H1 (cell line): Measurements from ENCODE around the gene WDR27. TPM values are rescaled to one million over a fixed set of nuclear protein-coding genes. Genes with fewer than 3 reads are reported as not detected.

Experiments
- CTCF ChIA-PET: fragments of 300-600 bp; sonication (Branson Sonifier 250); formaldehyde crosslinking; loops from one replicate; lab custom pipeline; 2021; ENCODE audit not compliant: partially characterized antibody; lab: Charles Lee
- POLR2A ChIA-PET: fragments of 300-600 bp; sonication (Branson Sonifier 250); formaldehyde crosslinking; loops from one replicate; lab custom pipeline; 2021; ENCODE audit warnings: inconsistent platforms; ENCODE audit not compliant: partially characterized antibody; lab: Charles Lee
- DNase-seq, 2 experiments: peaks; one replicate each; pipeline versions ENCODE4 v3.0.0 to v3.0.0-alpha.2; 2010 to 2022; ENCODE audit warnings: low spot score in 2 of 2, low read depth in 1 of 2, mixed read lengths in 1 of 2
- FAIRE-seq: peaks from 2 replicates; lab custom pipeline; 2011; peaks lifted over from hg19 to GRCh38; lab: Jason Lieb, UNC
- H2AFZ ChIP-seq: 2 replicates; pipeline ENCODE4 v1.8.1; 2012; ENCODE audit warnings: low read length, inconsistent platforms
- H2AK5ac ChIP-seq: 2 replicates; pipeline ENCODE4 v1.6.1; 2013; ENCODE audit warnings: low read depth, low read length
- H2BK120ac ChIP-seq: replicated peaks from 2 replicates; pipeline ENCODE3; 2013; ENCODE audit warnings: low read depth, low read length, inconsistent platforms
- H2BK12ac ChIP-seq: 2 replicates; pipeline ENCODE4 v1.6.1; 2013; ENCODE audit warnings: low read depth, low read length
- H2BK15ac ChIP-seq: 2 replicates; pipeline ENCODE4 v1.6.1; 2013; ENCODE audit warnings: low read length
- H2BK20ac ChIP-seq: 2 replicates; pipeline ENCODE4 v1.6.1; 2013; ENCODE audit warnings: low read length
- H2BK5ac ChIP-seq: 2 replicates; pipeline ENCODE4 v1.6.1; 2013; ENCODE audit warnings: low read depth, low read length
- H3K14ac ChIP-seq: 2 replicates; pipeline ENCODE4 v1.6.1; 2013; ENCODE audit warnings: inconsistent platforms; ENCODE audit not compliant: insufficient read length
- H3K18ac ChIP-seq: 2 replicates; pipeline ENCODE4 v1.6.1; 2013; ENCODE audit warnings: low read length; ENCODE audit errors: extremely low read depth
- H3K23ac ChIP-seq: 2 replicates; pipeline ENCODE4 v1.6.1; 2013; ENCODE audit warnings: inconsistent platforms; ENCODE audit not compliant: insufficient read length
- H3K23me2 ChIP-seq: 2 replicates; pipeline ENCODE4 v1.6.1; 2013; ENCODE audit warnings: low read depth, low read length
- H3K27ac ChIP-seq: 2 replicates; pipeline ENCODE4 v1.6.1; 2011; ENCODE audit warnings: low read depth, low read length, inconsistent platforms
- H3K27me3 ChIP-seq, 4 experiments: replicated peaks in 1 of 4; 1 replicate in 1 of 4; 2 replicates in 3 of 4; pipeline versions ENCODE4 v1.6.1 to v1.8.1; 2011 to 2013; ENCODE audit warnings: low read length in 3 of 4, mild to moderate bottlenecking in 3 of 4, inconsistent platforms in 2 of 4, mixed read lengths in 2 of 4, moderate library complexity in 1 of 4; ENCODE audit not compliant: control insufficient read depth in 3 of 4, insufficient read depth in 3 of 4; ENCODE audit errors: extremely low read depth in 1 of 4
- H3K36me3 ChIP-seq, 4 experiments: 2 replicates each; pipeline versions ENCODE4 v1.6.1 to v1.8.1; 2011 to 2013; ENCODE audit warnings: mild to moderate bottlenecking in 4 of 4, low read length in 3 of 4, moderate library complexity in 2 of 4, control low read depth in 1 of 4, inconsistent platforms in 1 of 4; ENCODE audit not compliant: insufficient read depth in 4 of 4, control insufficient read depth in 2 of 4
- H3K4ac ChIP-seq: replicated peaks from 2 replicates; pipeline ENCODE3; 2013; ENCODE audit warnings: low read length, low read depth, mixed read lengths, inconsistent platforms; ENCODE audit not compliant: insufficient read length
- H3K4me1 ChIP-seq, 4 experiments: replicated peaks in 1 of 4; 1 replicate in 1 of 4; 2 replicates in 3 of 4; pipeline versions ENCODE4 v1.6.1 to v1.8.1; 2011 to 2013; ENCODE audit warnings: low read length in 3 of 4, inconsistent platforms in 2 of 4, mixed read lengths in 1 of 4; ENCODE audit not compliant: insufficient read depth in 4 of 4, control insufficient read depth in 3 of 4
- H3K4me2 ChIP-seq, 2 experiments: 2 replicates each; pipeline versions ENCODE4 v1.6.1 to v1.8.1; 2011 to 2013; ENCODE audit warnings: low read depth in 2 of 2, low read length in 2 of 2, control low read depth in 1 of 2, inconsistent platforms in 1 of 2, mild to moderate bottlenecking in 1 of 2; ENCODE audit not compliant: insufficient read depth in 1 of 2
- H3K4me3 ChIP-seq, 4 experiments: fragments of 200-600, 300-600 bp in 1 of 4; sonication (generic), shearing (Covaris generic), sonication (Bioruptor Twin) in 1 of 4; 2 replicates each; pipeline versions ENCODE4 v1.5.1 to v1.8.1; 2011 to 2016; ENCODE audit warnings: low read length in 4 of 4, low read depth in 3 of 4, control low read depth in 2 of 4, inconsistent platforms in 2 of 4, mild to moderate bottlenecking in 2 of 4, mixed read lengths in 1 of 4, moderate library complexity in 1 of 4; ENCODE audit not compliant: insufficient read depth in 2 of 4; ENCODE audit errors: extremely low read depth in 1 of 4
- H3K56ac ChIP-seq: replicated peaks from 2 replicates; pipeline ENCODE3; 2013; ENCODE audit warnings: low read depth, mild to moderate bottlenecking, mixed read lengths, low read length, inconsistent platforms; ENCODE audit not compliant: insufficient read length
- H3K79me1 ChIP-seq: 2 replicates; pipeline ENCODE4 v1.6.1; 2013; ENCODE audit warnings: low read depth, low read length, control low read depth
- H3K79me2 ChIP-seq, 2 experiments: 2 replicates each; pipeline versions ENCODE4 v1.6.1 to v1.8.1; 2012 to 2013; ENCODE audit warnings: low read length in 2 of 2, mild to moderate bottlenecking in 2 of 2, inconsistent platforms in 1 of 2; ENCODE audit not compliant: insufficient read depth in 2 of 2, control insufficient read depth in 1 of 2
- H3K9ac ChIP-seq, 4 experiments: replicated peaks in 1 of 4; 1 replicate in 1 of 4; 2 replicates in 3 of 4; pipeline versions ENCODE4 v1.6.1 to v1.8.1; 2011 to 2013; ENCODE audit warnings: low read depth in 3 of 4, low read length in 3 of 4, control low read depth in 2 of 4, mild to moderate bottlenecking in 2 of 4, moderate library complexity in 2 of 4, inconsistent platforms in 1 of 4; ENCODE audit errors: extremely low read depth in 1 of 4
- H3K9me3 ChIP-seq, 2 experiments: 2 replicates each; pipeline versions ENCODE4 v1.6.1 to v1.8.1; 2012 to 2013; ENCODE audit warnings: mild to moderate bottlenecking in 2 of 2, moderate library complexity in 2 of 2, control low read depth in 1 of 2, inconsistent platforms in 1 of 2, low read depth in 1 of 2, low read length in 1 of 2, mixed read lengths in 1 of 2; ENCODE audit not compliant: insufficient read depth in 2 of 2
- H4K20me1 ChIP-seq, 2 experiments: replicated peaks in 1 of 2; 2 replicates each; pipeline versions ENCODE3 to v1.8.1; 2011 to 2013; ENCODE audit warnings: inconsistent platforms in 2 of 2, low read length in 2 of 2, mild to moderate bottlenecking in 1 of 2; ENCODE audit not compliant: insufficient read depth in 2 of 2, control insufficient read depth in 1 of 2
- H4K5ac ChIP-seq: 2 replicates; pipeline ENCODE4 v1.6.1; 2013; ENCODE audit warnings: low read length, low read depth, mixed read lengths, inconsistent platforms; ENCODE audit not compliant: insufficient read length
- H4K8ac ChIP-seq: 2 replicates; pipeline ENCODE4 v1.8.0; 2013; ENCODE audit warnings: mild to moderate bottlenecking, moderate library complexity, low read length, inconsistent platforms; ENCODE audit not compliant: insufficient read depth; ENCODE audit errors: extremely low read depth
- H4K91ac ChIP-seq: replicated peaks from 2 replicates; pipeline ENCODE3; 2013; ENCODE audit warnings: low read length, mixed read lengths, inconsistent platforms; ENCODE audit not compliant: insufficient read length
- CTBP2 ChIP-seq: IDR thresholded peaks from 2 replicates; pipeline ENCODE4 v1.7.0; 2011; ENCODE audit warnings: borderline replicate concordance, mild to moderate bottlenecking, moderate library complexity, mixed read lengths, low read length; ENCODE audit not compliant: insufficient read depth, insufficient read length
- GABPA ChIP-seq: IDR thresholded peaks from 2 replicates; pipeline ENCODE4 v1.6.1; 2011; ENCODE audit warnings: mild to moderate bottlenecking, low read length, moderate library complexity, borderline replicate concordance; ENCODE audit not compliant: insufficient read depth
- RAD21 ChIP-seq, 2 experiments: IDR thresholded peaks in 1 of 2; conservative IDR thresholded peaks in 1 of 2; 2 replicates each; pipeline ENCODE4 v1.6.1; 2011; ENCODE audit warnings: low read depth in 2 of 2, low read length in 2 of 2, improper control_type of control experiment in 1 of 2, inconsistent platforms in 1 of 2, mild to moderate bottlenecking in 1 of 2, moderate library complexity in 1 of 2
- RBBP5 ChIP-seq: IDR thresholded peaks from 2 replicates; pipeline ENCODE4 v1.7.1; 2012; ENCODE audit warnings: low read depth, mild to moderate bottlenecking, inconsistent platforms, low read length, moderate library complexity, borderline replicate concordance
- RNF2 ChIP-seq: fragments of 200-900, 300-1000 bp; sonication (generic); IDR thresholded peaks from 2 replicates; pipeline ENCODE4 v1.7.1; 2016; ENCODE audit warnings: borderline replicate concordance, low read depth, mild to moderate bottlenecking, antibody characterized with exemption, low read length; ENCODE audit not compliant: poor library complexity, severe bottlenecking; ENCODE audit errors: missing control alignments
- SIN3A ChIP-seq, 2 experiments: IDR thresholded peaks in 1 of 2; conservative IDR thresholded peaks in 1 of 2; 2 replicates each; pipeline ENCODE4 v1.6.1; 2011 to 2012; ENCODE audit warnings: low read length in 2 of 2, improper control_type of control experiment in 1 of 2, low read depth in 1 of 2, mild to moderate bottlenecking in 1 of 2
- SP1 ChIP-seq: IDR thresholded peaks from 2 replicates; pipeline ENCODE4 v1.6.1; 2011; ENCODE audit warnings: low read depth, low read length
- USF2 ChIP-seq: IDR thresholded peaks from 2 replicates; pipeline ENCODE4 v1.6.1; 2011; ENCODE audit warnings: low read length, improper control_type of control experiment
- WGBS, 2 experiments: shearing (Covaris generic) in 1 of 2; methylation state at CpG; one replicate each; pipeline versions ENCODE4 v1.1.6 to v1.1.7; 2013 to 2015; ENCODE audit warnings: low lambda C conversion rate in 2 of 2, mixed read lengths in 2 of 2, inconsistent platforms in 1 of 2, low coverage in 1 of 2, missing lambda C conversion rate in 1 of 2; ENCODE audit not compliant: insufficient replicate concordance in 2 of 2, insufficient coverage in 1 of 2, insufficient read length in 1 of 2; ENCODE audit errors: extremely low coverage in 1 of 2, missing lambda C conversion rate in 1 of 2; 5-methylcytosine and 5-hydroxymethylcytosine counted together
- polyA plus RNA-seq, 7 experiments: library from polyadenylated mRNA; depleted of rRNA in 3 of 7; stranded (reverse) in 5 of 7; unstranded in 2 of 7; fragments of >200 nt in 5 of 7; fragments of 200-250 nt in 2 of 7; gene quantifications; 1 replicate in 5 of 7; 2 replicates in 1 of 7; 4 replicates in 1 of 7; pipeline versions ENCODE4 v1.2.1 to v1.2.3, GENCODE V29; 2011 to 2013; ENCODE audit warnings: missing spikeins in 2 of 7, mixed read lengths in 2 of 7
- total RNA-seq: library from RNA; stranded (reverse); fragmentation: NEBNext Ultra II Directional; extraction: Animal tissue kit (Norgen Biotek cat#: 25700); gene quantifications from 2 replicates; pipeline ENCODE4 v1.2.1, GENCODE V29; 2021

Gene WDR27
- total and polyA plus RNA-seq, 2 of the 8 experiments (the other 6 are each of a cell fraction or from before 2014, with no cell fraction given), result 53.6 to 68.6 TPM

- DNase-seq (peak in 1 of 2 experiments; percentile 20), FAIRE-seq (no peak)
- H3K36me3 ChIP-seq, result peaks cover 8 to 44% (median 28%) of the 10 kb centered on the region in 4 experiments
- no peak overlapping the region for H2AFZ ChIP-seq
- no peak overlapping the region for H3K4me2 ChIP-seq
- H2BK120ac ChIP-seq, result no peak overlapping the region
- no peak overlapping the region for H4K91ac ChIP-seq
- POLR2A ChIA-PET, result no interaction called here
- no peak overlapping the region for H4K5ac ChIP-seq
- H3K9ac ChIP-seq, result no peak overlapping the region
- CTCF ChIA-PET, result no interaction called here
- H2BK20ac ChIP-seq, result no peak overlapping the region
- 86% methylated on average over 5 of the region's 5 CpGs; no CpG with 5 or more reads in 1 of the 2 experiments for WGBS, 2 experiments
- H3K18ac ChIP-seq, result no peak overlapping the region
- no peak overlapping the region for H3K4ac ChIP-seq
- H2BK5ac ChIP-seq, result no peak overlapping the region; the same call in 1 of the 2 replicates
- H3K79me2 ChIP-seq, result no peaks in the 10 kb centered on the region; a peak in 1 of 4 replicates
- H2BK15ac ChIP-seq, result no peak overlapping the region
- 0 out of 7 replicates have a peak, but pooled peaks cover 0 to 2% (median 0%) of the 10 kb centered on the region in 4 experiments for H3K4me1 ChIP-seq
- no peaks in the 10 kb centered on the region for H3K9me3 ChIP-seq
- H4K20me1 ChIP-seq, result peaks cover 9 to 11% of the 10 kb centered on the region in 2 experiments
- H2AK5ac ChIP-seq, result no peak overlapping the region
- no peak overlapping the region for H3K14ac ChIP-seq
- peaks cover 12% of the 10 kb centered on the region for H3K79me1 ChIP-seq
- H3K23ac ChIP-seq, result no peak overlapping the region
- no peaks in the 10 kb centered on the region for H3K27me3 ChIP-seq
- H4K8ac ChIP-seq, result no peak overlapping the region
- no peak overlapping the region for H3K4me3 ChIP-seq
- no peak overlapping the region for H2BK12ac ChIP-seq
- H3K23me2 ChIP-seq, result no peaks in the 10 kb centered on the region
- H3K27ac ChIP-seq, result no peak overlapping the region
- no peak overlapping the region for H3K56ac ChIP-seq
- TF ChIP-seq SP1 (no peak), RNF2 (no peak), USF2 (no peak), GABPA (no peak), RBBP5 (no peak), CTBP2 (no peak), RAD21 (IDR thresholded peaks at IDR 0.05 in 1 of 2, conservative IDR thresholded peaks at IDR 0.05 in 1 of 2; ENCODE audit: low read depth in 2 of 2, low read length in 2 of 2) (no peak), SIN3A (conservative IDR thresholded peaks at IDR 0.05 in 1 of 2, IDR thresholded peaks at IDR 0.05 in 1 of 2; ENCODE audit: low read depth in 1 of 2, low read length in 2 of 2) (no peak)
Observed at GRCh38 chr6:169671563-169671962, 30.3 kb downstream of the WDR27 start.
